IgD-negative memory B cell (primary cell): ENCODE data around the gene BEND6. TPM values are rescaled to one million over a fixed set of nuclear protein-coding genes. Genes with fewer than 3 reads are reported as not detected.
A peak's percentile ranks its signal among the peaks of the same experiment; 100 is the strongest.

Source experiments
- H3K27ac Mint-ChIP-seq, 3 donors: one replicate each; pipeline ENCODE4 v1.8.0; 2020 to 2022; ENCODE audit warnings: mild to moderate bottlenecking in 3 of 3, mixed read lengths in 3 of 3, moderate library complexity in 1 of 3
- H3K27me3 Mint-ChIP-seq: one replicate; pipeline ENCODE4 v1.8.0; 2021; ENCODE audit warnings: mixed read lengths
- H3K36me3 Mint-ChIP-seq: one replicate; pipeline ENCODE4 v1.8.0; 2020; ENCODE audit warnings: mild to moderate bottlenecking, mixed read lengths
- H3K4me1 Mint-ChIP-seq, 3 donors: one replicate each; pipeline ENCODE4 v1.8.0; 2020 to 2022; ENCODE audit warnings: mixed read lengths in 3 of 3, mild to moderate bottlenecking in 1 of 3
- H3K4me3 Mint-ChIP-seq, 4 donors: one replicate each; pipeline ENCODE4 v1.8.0; 2020 to 2022; ENCODE audit warnings: mild to moderate bottlenecking in 4 of 4, mixed read lengths in 4 of 4, moderate library complexity in 3 of 4
- H3K9me3 Mint-ChIP-seq, 3 donors: one replicate each; pipeline ENCODE4 v1.8.0; 2020 to 2021; ENCODE audit warnings: mixed read lengths in 3 of 3, mild to moderate bottlenecking in 1 of 3
- polyA plus RNA-seq: library from polyadenylated mRNA; unstranded; fragments of 300-500 nt; fragmentation: Illumina TruSeq; gene quantifications from one replicate; pipeline ENCODE4 v1.2.3, GENCODE V29; 2021

BEND6 gene
- polyA plus RNA-seq, 1 donor from 2014 or later = not detected

- H3K4me3 Mint-ChIP-seq = peak overlapping the region in 3 of 4 donors; percentile 32 to 83 (median 56)
- peaks cover 6% of the 10 kb centered on the region for H3K36me3 Mint-ChIP-seq
- H3K27me3 Mint-ChIP-seq = no peaks in the 10 kb centered on the region
- peaks cover 17 to 23% (median 18%) of the 10 kb centered on the region in 3 donors for H3K4me1 Mint-ChIP-seq
- no peak overlapping the region for H3K27ac Mint-ChIP-seq
- peaks cover 0 to 3% (median 0%) of the 10 kb centered on the region in 3 donors for H3K9me3 Mint-ChIP-seq
Observed at GRCh38 chr6:57048577-57048976, 93.7 kb downstream of the BEND6 start.

GRCh38 chr6:57063847-57064246 is 108.9 kb downstream of the BEND6 start:
- peaks cover 10% of the 10 kb centered on the region for H3K36me3 Mint-ChIP-seq
- no peaks in the 10 kb centered on the region for H3K27me3 Mint-ChIP-seq
- H3K4me1 Mint-ChIP-seq = peaks cover 0 to 9% (median 5%) of the 10 kb centered on the region in 3 donors
- no peak overlapping the region for H3K4me3 Mint-ChIP-seq
- H3K9me3 Mint-ChIP-seq = no peaks in the 10 kb centered on the region
- H3K27ac Mint-ChIP-seq = no peak overlapping the region

GRCh38 chr6:57064809-57065208 is 109.9 kb downstream of the BEND6 start:
- H3K27me3 Mint-ChIP-seq = no peaks in the 10 kb centered on the region
- H3K36me3 Mint-ChIP-seq = peaks cover 7% of the 10 kb centered on the region
- H3K27ac Mint-ChIP-seq = no peak overlapping the region

GRCh38 chr6:57068061-57068460 is 113.2 kb downstream of the BEND6 start:
- Mint-ChIP-seq H3K4me1 (peaks cover 0 to 8% (median 5%) of the 10 kb centered on the region in 3 donors), H3K27ac (no peak overlapping the region)

More at GRCh38 chr6:57064809-57065208, 109.9 kb downstream of the BEND6 start:
- Mint-ChIP-seq H3K9me3 (no peaks in the 10 kb centered on the region), H3K4me1 (peaks cover 0 to 9% (median 5%) of the 10 kb centered on the region in 3 donors), H3K4me3 (no peak overlapping the region)

GRCh38 chr6:57069228-57069627 is 114.3 kb downstream of the BEND6 start:
- H3K9me3 Mint-ChIP-seq = no peaks in the 10 kb centered on the region
- peak overlapping the region in 2 of 3 donors; percentile 49 to 59 for H3K27ac Mint-ChIP-seq
- H3K36me3 Mint-ChIP-seq = peaks cover 7% of the 10 kb centered on the region
- H3K27me3 Mint-ChIP-seq = no peaks in the 10 kb centered on the region
- no peak overlapping the region for H3K4me3 Mint-ChIP-seq
- peaks cover 0 to 7% (median 5%) of the 10 kb centered on the region in 3 donors for H3K4me1 Mint-ChIP-seq

More at GRCh38 chr6:57068061-57068460, 113.2 kb downstream of the BEND6 start:
- H3K9me3 Mint-ChIP-seq = no peaks in the 10 kb centered on the region
- no peaks in the 10 kb centered on the region for H3K27me3 Mint-ChIP-seq
- H3K4me3 Mint-ChIP-seq = no peak overlapping the region
- no peaks in the 10 kb centered on the region for H3K36me3 Mint-ChIP-seq

- H3K27me3 Mint-ChIP-seq = no peaks in the 10 kb centered on the region
- H3K4me1 Mint-ChIP-seq = peaks cover under 1 to 2% (median 1%) of the 10 kb centered on the region in 3 donors
- peaks cover 0 to 2% (median under 1%) of the 10 kb centered on the region in 3 donors for H3K9me3 Mint-ChIP-seq
- H3K36me3 Mint-ChIP-seq = peaks cover 9% of the 10 kb centered on the region
- H3K4me3 Mint-ChIP-seq = no peak overlapping the region
- H3K27ac Mint-ChIP-seq = peak overlapping the region in 2 of 3 donors; percentile 49 to 59
Observed at GRCh38 chr6:57069920-57070331, 115.0 kb downstream of the BEND6 start.

GRCh38 chr6:57072108-57072507 is 117.2 kb downstream of the BEND6 start:
- Mint-ChIP-seq H3K4me1 (peaks cover 0 to 3% (median 0%) of the 10 kb centered on the region in 3 donors), H3K27ac (no peak overlapping the region), H3K4me3 (no peak overlapping the region), H3K9me3 (peaks cover 0 to 6% (median 2%) of the 10 kb centered on the region in 3 donors), H3K36me3 (peaks cover 10% of the 10 kb centered on the region), H3K27me3 (no peaks in the 10 kb centered on the region)

GRCh38 chr6:57074383-57074782 is 119.5 kb downstream of the BEND6 start:
- peaks cover 0 to 3% (median 0%) of the 10 kb centered on the region in 3 donors for H3K4me1 Mint-ChIP-seq
- peaks cover 0 to 6% (median 2%) of the 10 kb centered on the region in 3 donors for H3K9me3 Mint-ChIP-seq
- H3K27me3 Mint-ChIP-seq = no peaks in the 10 kb centered on the region
- no peak overlapping the region for H3K4me3 Mint-ChIP-seq
- peaks cover 10% of the 10 kb centered on the region for H3K36me3 Mint-ChIP-seq
- no peak overlapping the region for H3K27ac Mint-ChIP-seq

- no peak overlapping the region for H3K4me3 Mint-ChIP-seq
- H3K27ac Mint-ChIP-seq = no peak overlapping the region
- H3K4me1 Mint-ChIP-seq = peaks cover 0 to 3% (median 0%) of the 10 kb centered on the region in 3 donors
- peaks cover 11% of the 10 kb centered on the region for H3K36me3 Mint-ChIP-seq
- no peaks in the 10 kb centered on the region for H3K27me3 Mint-ChIP-seq
- peaks cover 0 to 6% (median 2%) of the 10 kb centered on the region in 3 donors for H3K9me3 Mint-ChIP-seq
Observed at GRCh38 chr6:57075092-57075491, 120.2 kb downstream of the BEND6 start.

Other genes starting within 250 kb of the BEND6 start
- 7.3 TPM for gene KIAA1586, start 91.6 kb downstream of the BEND6 start, polyA plus RNA-seq
- 22.3 TPM for gene ZNF451, start 135.1 kb downstream of the BEND6 start, polyA plus RNA-seq
- gene BAG2, start 217.2 kb downstream of the BEND6 start, polyA plus RNA-seq = 4.5 TPM